ENCODE results near the gene ROBO4. TPM values are rescaled to one million over a fixed set of nuclear protein-coding genes. Genes with fewer than 3 reads are reported as not detected.
A peak's percentile ranks its signal among the peaks of the same experiment; 100 is the strongest.

The ROBO4 gene
- total RNA-seq, 2 donors from 2014 or later = not detected

GRCh38 chr11:124898711-124899110 is 1.0 kb upstream of the ROBO4 start:
- peaks cover 19% of the 10 kb centered on the region for H3K27me3 Mint-ChIP-seq
- H3K4me3 Mint-ChIP-seq = no peak overlapping the region
- no peaks in the 10 kb centered on the region for H3K4me1 Mint-ChIP-seq
- no peaks in the 10 kb centered on the region for H3K36me3 Mint-ChIP-seq (ENCODE audit: low read depth)
- no peak overlapping the region for H3K27ac Mint-ChIP-seq
- no peaks in the 10 kb centered on the region for H3K9me3 Mint-ChIP-seq
- ATAC-seq (replicated peaks) = no peak

GRCh38 chr11:124898263-124898680 is 607 bp upstream of the ROBO4 start:
- no peak for ATAC-seq (replicated peaks)
- H3K9me3 Mint-ChIP-seq = no peaks in the 10 kb centered on the region
- H3K36me3 Mint-ChIP-seq (ENCODE audit: low read depth) = no peaks in the 10 kb centered on the region
- no peak overlapping the region for H3K4me3 Mint-ChIP-seq
- H3K27me3 Mint-ChIP-seq = peaks cover 18% of the 10 kb centered on the region
- no peaks in the 10 kb centered on the region for H3K4me1 Mint-ChIP-seq
- H3K27ac Mint-ChIP-seq = no peak overlapping the region

DNA sequence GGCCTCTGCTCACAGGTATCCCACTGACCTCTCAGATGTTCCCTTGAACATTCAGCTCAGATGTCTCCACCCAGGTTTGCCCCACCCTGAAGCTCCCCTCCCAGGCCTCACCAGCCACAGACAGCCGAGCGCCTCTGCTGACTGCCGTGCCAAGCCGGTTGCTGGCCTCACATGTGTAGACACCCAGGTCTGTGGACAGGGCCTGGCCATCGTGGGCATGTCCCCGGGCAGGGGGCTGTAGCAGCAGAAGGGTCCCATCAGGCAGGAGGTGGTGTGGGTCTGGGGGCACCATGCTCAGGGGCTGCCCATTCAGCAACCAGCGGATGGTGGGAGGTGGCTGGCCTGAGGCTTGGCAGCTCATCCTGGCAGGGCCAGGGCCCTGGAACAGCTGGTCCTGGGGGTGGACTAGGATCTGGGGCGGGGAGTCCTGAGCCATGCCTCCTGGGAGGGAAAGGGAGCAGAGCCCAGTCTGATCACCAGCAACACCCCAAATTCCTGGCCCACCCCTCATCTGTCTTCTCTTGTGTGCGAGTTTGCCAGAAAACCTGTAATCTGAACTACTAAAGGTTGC is 759 bp downstream of the ROBO4 start:
- Mint-ChIP-seq H3K9me3 (no peaks in the 10 kb centered on the region), H3K4me1 (no peaks in the 10 kb centered on the region), H3K27me3 (peaks cover 14% of the 10 kb centered on the region), H3K27ac (peak overlapping the region; percentile 31), H3K4me3 (no peak overlapping the region), H3K36me3 (ENCODE audit: low read depth) (no peaks in the 10 kb centered on the region)
- no peak for ATAC-seq (replicated peaks)

- Mint-ChIP-seq H3K9me3 (no peaks in the 10 kb centered on the region), H3K4me1 (no peaks in the 10 kb centered on the region), H3K36me3 (ENCODE audit: low read depth) (no peaks in the 10 kb centered on the region), H3K27ac (no peak overlapping the region), H3K4me3 (no peak overlapping the region), H3K27me3 (peaks cover 8% of the 10 kb centered on the region)
- ATAC-seq (replicated peaks) = no peak
Observed at GRCh38 chr11:124896071-124896750, 1.5 kb downstream of the ROBO4 start.

GRCh38 chr11:124895471-124895971 is 2.1 kb downstream of the ROBO4 start:
- Mint-ChIP-seq H3K36me3 (ENCODE audit: low read depth) (no peaks in the 10 kb centered on the region), H3K4me3 (no peak overlapping the region), H3K4me1 (no peaks in the 10 kb centered on the region), H3K27me3 (peaks cover 8% of the 10 kb centered on the region), H3K9me3 (no peaks in the 10 kb centered on the region), H3K27ac (no peak overlapping the region)
- ATAC-seq (replicated peaks) = no peak

DNA sequence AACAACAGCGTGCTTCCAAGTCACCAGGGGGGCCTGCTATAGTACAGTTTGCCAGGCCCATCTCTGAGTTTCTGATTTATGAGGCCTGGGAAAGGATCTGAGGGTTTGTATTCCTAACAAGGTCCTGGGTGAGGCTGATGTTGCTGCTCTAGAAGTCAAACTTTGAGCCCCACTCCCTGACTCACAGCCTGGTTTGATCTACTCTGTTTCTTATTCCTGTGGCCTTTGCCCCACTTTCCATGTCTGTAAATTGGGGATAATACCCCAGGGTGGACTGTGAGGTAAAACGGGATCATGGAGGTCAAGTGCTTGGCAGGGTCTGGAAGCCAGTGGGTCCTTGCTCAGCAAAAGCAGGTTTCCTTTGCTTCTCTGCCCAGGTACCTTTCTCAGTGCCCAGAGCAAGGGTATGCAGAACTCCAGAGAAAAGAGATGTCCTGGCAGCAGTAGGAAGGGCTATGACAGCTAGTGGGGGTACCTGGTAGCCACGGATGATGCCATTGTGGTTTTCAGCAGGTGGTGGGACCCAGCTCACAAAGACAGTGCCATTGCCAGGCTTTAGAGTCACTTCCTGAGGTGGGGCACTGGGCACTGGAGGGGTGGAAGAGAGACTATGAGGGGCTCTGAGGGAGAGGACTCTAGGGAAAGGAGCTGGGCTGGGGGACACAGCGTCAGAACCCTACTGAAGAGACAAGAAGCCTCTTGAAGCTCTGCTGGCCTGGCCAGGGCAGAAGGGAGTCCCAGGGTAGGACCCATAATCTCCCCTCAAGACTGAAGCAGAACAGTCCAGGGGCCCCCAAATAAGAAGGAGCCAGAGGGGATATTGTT is 2.8 kb downstream of the ROBO4 start:
- Mint-ChIP-seq H3K4me3 (no peak overlapping the region), H3K36me3 (ENCODE audit: low read depth) (no peaks in the 10 kb centered on the region), H3K4me1 (no peaks in the 10 kb centered on the region), H3K27me3 (peaks cover 7% of the 10 kb centered on the region), H3K9me3 (no peaks in the 10 kb centered on the region), H3K27ac (no peak overlapping the region)
- ATAC-seq (replicated peaks) = no peak

DNA sequence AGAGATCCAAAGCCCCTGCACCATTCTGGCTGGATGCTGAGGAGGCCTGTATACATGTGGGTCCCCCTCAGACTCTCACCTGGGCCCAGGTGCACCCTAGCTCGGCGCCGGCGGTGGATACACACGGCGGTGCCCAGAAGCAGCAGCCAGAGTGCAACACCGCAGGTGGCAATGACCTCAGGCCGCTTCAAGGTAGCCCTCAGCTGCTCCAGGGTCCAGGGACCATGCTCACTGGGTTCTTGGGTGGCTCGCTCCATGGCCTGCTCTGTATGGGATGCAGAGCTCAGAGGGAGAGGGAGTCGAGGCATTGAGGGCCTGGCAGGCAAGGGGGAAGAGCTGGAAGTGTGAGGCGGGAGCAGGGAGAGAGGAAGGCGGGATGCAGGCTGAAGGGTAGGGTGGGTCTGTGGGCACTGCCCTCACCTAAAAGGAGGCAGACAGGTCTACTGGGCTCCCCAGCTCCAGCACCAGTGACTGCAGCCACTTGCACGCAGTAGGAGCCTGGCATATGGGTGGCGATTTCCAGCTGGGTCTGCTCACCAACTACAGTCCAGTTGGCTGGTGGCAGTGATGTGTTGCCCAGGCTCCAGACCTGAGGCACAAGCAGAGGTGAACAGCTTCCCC is 3.8 kb downstream of the ROBO4 start:
- Mint-ChIP-seq H3K36me3 (ENCODE audit: low read depth) (no peaks in the 10 kb centered on the region), H3K27me3 (peaks cover 4% of the 10 kb centered on the region), H3K4me3 (no peak overlapping the region)

GRCh38 chr11:124892750-124893454 is 4.8 kb downstream of the ROBO4 start:
- no peaks in the 10 kb centered on the region for H3K9me3 Mint-ChIP-seq
- H3K4me1 Mint-ChIP-seq = no peaks in the 10 kb centered on the region
- ATAC-seq (replicated peaks) = no peak

More for the DNA sequence above, 3.8 kb downstream of the ROBO4 start:
- Mint-ChIP-seq H3K9me3 (no peaks in the 10 kb centered on the region), H3K4me1 (no peaks in the 10 kb centered on the region), H3K27ac (no peak overlapping the region)
- no peak for ATAC-seq (replicated peaks)

GRCh38 chr11:124892146-124892545 is 5.5 kb downstream of the ROBO4 start:
- Mint-ChIP-seq H3K9me3 (no peaks in the 10 kb centered on the region), H3K27me3 (peaks cover 4% of the 10 kb centered on the region), H3K27ac (no peak overlapping the region), H3K4me3 (no peak overlapping the region), H3K4me1 (no peaks in the 10 kb centered on the region), H3K36me3 (ENCODE audit: low read depth) (no peaks in the 10 kb centered on the region)
- no peak for ATAC-seq (replicated peaks)

More at GRCh38 chr11:124892750-124893454, 4.8 kb downstream of the ROBO4 start:
- no peak overlapping the region for H3K27ac Mint-ChIP-seq
- no peak overlapping the region for H3K4me3 Mint-ChIP-seq
- H3K36me3 Mint-ChIP-seq (ENCODE audit: low read depth) = no peaks in the 10 kb centered on the region
- H3K27me3 Mint-ChIP-seq = peaks cover 8% of the 10 kb centered on the region

DNA sequence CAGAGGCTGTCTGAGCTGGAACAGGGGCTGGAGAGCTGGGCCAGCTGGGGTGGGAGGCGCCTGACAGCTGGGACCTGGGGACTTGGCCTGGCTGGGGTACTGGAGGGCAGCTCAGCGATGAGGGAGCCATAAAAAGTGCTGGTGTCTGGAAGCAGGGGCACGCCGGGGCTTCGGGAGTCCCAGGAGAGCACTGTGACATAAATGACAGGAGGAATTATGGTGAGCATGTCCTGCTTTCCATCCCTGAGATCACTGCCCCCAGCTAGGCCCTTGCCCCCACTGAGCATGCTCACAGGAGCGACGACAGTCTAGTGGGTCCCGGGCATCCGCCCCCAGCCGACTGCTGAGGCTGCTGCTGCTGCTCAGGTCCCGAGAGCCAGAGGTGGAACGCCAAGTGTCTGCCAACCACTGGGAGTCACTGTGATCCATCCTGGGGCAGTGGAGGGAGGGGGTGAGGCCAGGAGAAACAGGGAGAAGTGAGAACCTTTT is 6.2 kb downstream of the ROBO4 start:
- ATAC-seq (replicated peaks) = no peak
- H3K9me3 Mint-ChIP-seq = no peaks in the 10 kb centered on the region
- H3K27me3 Mint-ChIP-seq = peaks cover 8% of the 10 kb centered on the region
- no peaks in the 10 kb centered on the region for H3K36me3 Mint-ChIP-seq (ENCODE audit: low read depth)
- no peak overlapping the region for H3K27ac Mint-ChIP-seq
- no peak overlapping the region for H3K4me3 Mint-ChIP-seq
- H3K4me1 Mint-ChIP-seq = no peaks in the 10 kb centered on the region

- Mint-ChIP-seq H3K4me1 (no peaks in the 10 kb centered on the region), H3K4me3 (no peak overlapping the region), H3K27ac (no peak overlapping the region), H3K36me3 (ENCODE audit: low read depth) (no peaks in the 10 kb centered on the region), H3K27me3 (peaks cover 13% of the 10 kb centered on the region), H3K9me3 (no peaks in the 10 kb centered on the region)
- no peak for ATAC-seq (replicated peaks)
Observed at GRCh38 chr11:124890683-124891372, 6.8 kb downstream of the ROBO4 start.

DNA sequence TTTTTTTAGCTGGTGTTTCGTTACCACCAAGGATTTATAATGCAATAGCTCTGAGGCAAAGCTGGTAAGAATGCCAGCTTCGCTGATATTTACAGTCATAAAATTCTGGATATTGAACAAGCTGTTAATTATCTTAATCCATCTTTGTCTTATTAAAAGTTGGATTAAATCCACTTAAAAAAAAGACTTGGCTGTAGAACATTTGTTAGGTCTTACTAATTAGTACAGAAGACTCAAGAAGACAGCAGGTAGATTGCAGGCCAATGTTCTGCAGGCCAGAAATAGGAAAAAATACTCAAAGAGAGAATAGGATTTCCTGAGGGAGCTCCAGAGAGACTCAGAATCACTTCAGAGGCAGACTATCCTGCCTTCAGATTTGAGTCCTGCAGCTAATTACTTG is 7.5 kb downstream of the ROBO4 start:
- no peaks in the 10 kb centered on the region for H3K9me3 Mint-ChIP-seq
- no peak overlapping the region for H3K27ac Mint-ChIP-seq
- no peaks in the 10 kb centered on the region for H3K36me3 Mint-ChIP-seq (ENCODE audit: low read depth)
- H3K4me3 Mint-ChIP-seq = no peak overlapping the region
- peaks cover 18% of the 10 kb centered on the region for H3K27me3 Mint-ChIP-seq
- no peak for ATAC-seq (replicated peaks)
- no peaks in the 10 kb centered on the region for H3K4me1 Mint-ChIP-seq

Data from activated T-helper 17 cell treated with anti-CD3 and anti-CD28 coated beads, Interleukin-2, amount 50 U/mL, for 72 hours (primary cell).